ENCODE measurements around the gene FGA. TPM values are rescaled to one million over a fixed set of nuclear protein-coding genes. Genes with fewer than 3 reads are reported as not detected.

FGA gene
- not detected in 2 replicates for total RNA-seq

GRCh38 chr4:154590329-154591006, at the start of gene FGA:
FGA (minus strand) TSS chr4:154590742; CDS start chr4:154590687, 55 bp downstream.
- no peak for DNase-seq (ENCODE audit: low read depth, low spot score)

DNA sequence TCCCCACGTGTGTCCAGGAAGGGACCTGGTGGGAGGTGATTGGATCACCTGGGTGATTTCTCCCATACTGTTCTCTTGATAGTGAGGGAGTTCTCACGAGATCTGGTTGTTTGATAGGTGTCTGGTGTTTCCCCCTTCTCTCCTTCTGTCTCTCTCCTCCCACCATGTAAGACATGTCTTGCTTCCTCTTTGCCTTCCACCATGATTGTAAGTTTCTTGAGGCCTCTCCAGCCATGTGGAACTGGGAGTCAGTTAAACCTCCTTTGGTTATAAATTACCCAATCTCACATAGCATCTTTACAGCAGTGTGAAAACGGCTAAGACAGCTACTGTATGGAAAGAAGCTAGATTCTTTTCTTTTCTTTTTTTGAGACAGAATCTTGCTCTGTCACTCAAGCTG, 43.5 kb upstream of the FGA start:
- DNase-seq (ENCODE audit: low read depth, low spot score) = no peak

GRCh38 chr4:154631828-154632227, 41.3 kb upstream of the FGA start:
- DNase-seq (ENCODE audit: low read depth, low spot score) = no peak

- no peak for DNase-seq (ENCODE audit: low read depth, low spot score)
These were observed 39.8 kb upstream of the FGA start for GRCh38 chr4:154630324-154630723.

- DNase-seq (ENCODE audit: low read depth, low spot score) = no peak
These were observed 36.4 kb upstream of the FGA start for GRCh38 chr4:154626793-154627484.

GRCh38 chr4:154625971-154626370, 35.4 kb upstream of the FGA start:
- DNase-seq (ENCODE audit: low read depth, low spot score) = no peak

DNA sequence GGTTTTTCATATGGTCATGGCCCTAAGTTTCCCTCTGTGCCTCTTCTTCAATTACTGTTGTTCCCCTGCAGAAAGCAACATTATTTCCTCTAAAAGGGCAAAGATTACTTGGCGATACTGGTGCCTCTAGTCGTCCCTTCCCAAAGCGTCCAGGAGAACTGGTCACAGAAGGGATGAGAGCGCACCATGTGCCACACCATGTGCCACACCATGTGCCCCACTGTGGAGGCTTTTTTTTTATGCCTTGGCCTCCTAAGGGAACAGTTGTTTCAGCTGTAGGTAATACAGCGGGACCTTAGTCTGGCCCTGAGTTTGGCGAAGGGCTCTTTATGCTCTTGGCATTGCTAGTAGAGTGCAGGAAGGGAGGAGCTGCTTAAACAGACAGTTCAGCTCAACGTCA, 33.5 kb upstream of the FGA start:
- no peak for DNase-seq (ENCODE audit: low read depth, low spot score)

- DNase-seq (ENCODE audit: low read depth, low spot score) = no peak
These were observed 32.9 kb upstream of the FGA start for GRCh38 chr4:154623436-154623835.

DNA sequence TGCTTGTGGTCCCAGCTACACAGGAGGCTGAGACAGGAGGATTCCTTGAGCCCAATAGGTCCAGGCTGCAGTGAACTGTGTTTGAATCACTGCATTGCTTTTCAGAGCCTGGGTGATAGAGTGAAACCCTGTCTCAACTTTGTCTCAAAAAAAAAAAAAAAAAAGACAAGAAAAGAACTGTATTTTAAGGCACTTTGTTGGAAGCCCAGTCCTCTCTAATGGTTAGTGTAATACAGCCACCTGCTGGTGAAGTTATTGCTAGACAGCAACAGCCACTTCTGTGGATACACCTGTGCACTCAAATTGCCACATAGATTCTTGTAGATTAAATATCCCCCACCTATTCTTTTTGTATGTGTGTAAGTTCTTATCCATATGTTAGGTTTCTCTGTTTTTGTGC, 32.1 kb upstream of the FGA start:
- DNase-seq (ENCODE audit: low read depth, low spot score) = no peak

DNA sequence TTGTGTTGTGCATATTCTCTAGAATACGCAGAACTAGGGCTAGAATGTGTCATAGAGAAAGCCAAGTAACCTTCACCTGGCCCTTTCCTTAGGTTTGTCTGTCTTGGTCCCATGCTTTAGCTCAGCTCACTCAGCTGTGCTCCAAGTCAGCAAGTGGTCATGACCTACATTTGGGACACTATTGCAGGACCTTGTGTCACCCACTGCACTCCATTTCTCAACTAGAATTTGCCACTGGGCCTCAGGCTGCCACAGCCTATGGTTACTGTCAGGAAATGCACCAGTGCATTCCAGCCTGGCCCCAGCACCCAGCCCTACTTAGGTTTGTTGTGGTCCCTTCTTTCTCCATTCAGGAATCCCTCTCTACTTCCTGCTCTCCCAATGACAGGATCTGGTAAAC, 29.6 kb upstream of the FGA start:
- no peak for DNase-seq (ENCODE audit: low read depth, low spot score)

DNA sequence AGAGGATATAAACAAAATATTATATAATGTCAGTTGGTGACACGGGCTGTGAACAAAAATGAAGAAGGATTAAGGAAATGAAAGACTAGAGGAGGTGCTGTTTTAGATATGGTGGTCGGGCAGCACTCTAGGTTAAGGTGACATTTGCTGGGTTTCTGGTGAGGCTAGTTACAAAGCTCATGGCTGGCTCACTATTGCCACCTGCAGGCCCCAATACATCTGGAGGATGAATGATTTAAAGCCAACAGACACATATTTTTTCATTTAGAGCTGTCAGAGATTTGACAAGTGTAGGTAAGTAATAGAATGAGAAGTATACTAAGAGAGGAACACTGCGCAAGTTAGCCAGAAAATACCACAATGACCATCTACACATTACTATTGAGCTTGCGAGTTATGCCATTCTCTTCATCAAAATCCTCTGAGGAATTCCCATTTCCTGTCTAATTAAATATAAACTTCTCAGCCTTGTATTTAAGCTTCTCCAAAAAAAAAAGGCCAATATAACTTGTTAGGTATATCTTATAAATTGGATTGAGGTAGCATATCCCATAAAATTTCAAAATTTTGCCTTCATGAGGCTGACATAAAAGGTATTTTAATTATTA, 28.3 kb upstream of the FGA start:
- no peak for DNase-seq (ENCODE audit: low read depth, low spot score)

DNA sequence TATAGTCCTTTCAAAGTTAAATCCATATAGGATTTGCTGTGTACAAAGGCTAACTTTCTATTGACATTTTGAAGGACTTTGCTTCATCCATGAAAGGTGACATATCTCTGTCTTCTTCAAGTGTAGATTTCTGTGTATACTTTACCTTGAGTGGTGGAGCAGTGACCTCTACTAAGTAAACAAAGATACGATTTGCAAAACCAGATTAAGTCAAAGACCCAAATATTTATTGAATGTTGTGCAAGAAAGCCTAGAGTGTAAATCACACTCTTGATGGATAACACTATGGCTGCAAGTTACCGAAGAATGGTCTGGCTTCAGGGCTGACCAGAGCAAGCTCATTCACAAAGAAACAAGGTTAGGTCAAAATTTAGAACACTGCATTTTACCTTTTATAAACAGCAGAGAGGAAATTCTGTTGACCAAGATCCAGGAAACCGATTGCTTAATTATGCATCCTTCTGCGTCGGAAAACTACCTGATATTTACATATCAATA, 27.3 kb upstream of the FGA start:
- DNase-seq (ENCODE audit: low read depth, low spot score) = no peak

- DNase-seq (ENCODE audit: low read depth, low spot score) = no peak
These were observed 26.2 kb upstream of the FGA start for GRCh38 chr4:154616731-154617130.

- DNase-seq (ENCODE audit: low read depth, low spot score) = no peak
These were observed 25.7 kb upstream of the FGA start for GRCh38 chr4:154616287-154616686.

DNA sequence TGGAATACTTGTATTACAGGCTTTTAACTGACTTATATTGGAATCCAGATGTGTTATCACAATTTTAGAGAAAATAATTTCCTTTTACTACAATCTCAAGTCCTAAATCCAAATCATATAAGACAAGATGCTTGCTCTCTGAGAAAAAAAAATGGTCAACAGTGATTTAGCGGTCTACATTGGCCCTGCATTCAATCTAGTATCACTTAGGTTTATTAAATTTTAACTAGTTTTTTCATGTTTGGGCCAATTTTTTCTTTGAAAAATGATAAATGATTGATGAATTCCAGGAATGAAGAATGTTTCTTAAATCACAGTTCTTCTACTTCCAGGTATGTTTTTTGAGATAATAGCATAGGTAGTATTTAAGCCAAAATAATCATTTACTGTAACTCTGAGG, 24.7 kb upstream of the FGA start:
- no peak for DNase-seq (ENCODE audit: low read depth, low spot score)

DNA sequence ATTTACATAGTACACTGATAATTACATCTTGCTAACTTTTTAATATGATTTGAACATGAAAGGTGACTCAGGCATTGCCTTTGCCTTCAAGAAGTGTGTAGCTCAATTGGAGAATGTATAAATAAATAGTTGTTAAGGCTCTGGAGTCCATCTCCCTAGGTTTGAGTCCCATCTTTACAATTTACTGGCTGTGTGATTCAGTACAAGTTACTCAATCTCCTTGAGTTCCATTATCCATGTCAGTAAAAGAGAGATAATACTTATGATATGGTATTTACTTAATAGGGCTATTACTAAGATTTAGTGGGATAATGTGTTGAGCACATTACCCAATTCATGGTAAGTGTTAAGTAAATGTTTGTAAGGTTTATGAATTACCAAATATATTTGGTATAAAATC, 23.8 kb upstream of the FGA start:
- no peak for DNase-seq (ENCODE audit: low read depth, low spot score)

- DNase-seq (ENCODE audit: low read depth, low spot score) = no peak
These were observed 22.2 kb upstream of the FGA start, which contains the start of gene FGG for GRCh38 chr4:154612472-154613414. FGG (minus strand) TSS chr4:154612656; CDS start chr4:154612609, 47 bp downstream.

DNA sequence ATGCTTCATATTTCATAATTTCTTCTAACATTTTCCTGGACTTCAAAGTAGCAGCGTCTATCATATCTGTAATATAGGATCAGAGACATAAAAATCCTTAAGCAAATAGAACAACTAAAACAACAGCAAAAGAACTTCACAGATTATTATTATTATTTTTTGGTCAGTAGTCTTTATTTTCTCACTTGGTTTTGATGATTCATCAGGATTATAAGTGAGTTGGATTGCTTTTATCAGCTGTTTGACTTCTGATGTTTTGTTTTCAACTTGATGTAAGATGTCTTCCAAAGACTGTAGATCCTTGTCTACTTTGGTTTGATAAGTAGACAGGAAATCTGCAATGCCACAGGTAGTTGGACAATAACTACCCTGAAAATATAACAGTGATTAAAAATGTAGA, 21.3 kb upstream of the FGA start:
- no peak for DNase-seq (ENCODE audit: low read depth, low spot score)

DNA sequence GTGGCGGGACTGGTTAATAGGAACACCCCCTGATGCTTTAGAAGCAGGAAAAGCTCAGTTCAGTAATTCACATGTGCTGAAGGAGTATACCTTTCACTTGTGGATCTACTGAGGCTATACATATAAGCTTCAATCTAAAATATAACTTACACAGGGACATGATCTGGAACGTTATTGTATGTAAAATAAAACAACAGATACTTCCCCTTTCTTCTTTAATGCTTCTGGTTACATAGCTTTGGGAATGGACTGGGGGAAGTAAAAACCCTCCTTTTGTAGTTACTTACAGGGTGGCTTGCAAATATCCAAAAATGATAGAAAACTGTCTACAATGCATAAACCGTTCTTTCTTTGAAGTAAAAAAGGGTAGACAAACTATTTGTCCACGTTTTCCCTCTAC, 20.0 kb upstream of the FGA start:
- no peak for DNase-seq (ENCODE audit: low read depth, low spot score)

- DNase-seq (ENCODE audit: low read depth, low spot score) = no peak
These were observed 19.0 kb upstream of the FGA start for GRCh38 chr4:154609532-154609931.

All from pulmonary artery endothelial cell (primary cell).